A549 (cell line): ENCODE results near the gene SCNN1B. TPM values are rescaled to one million over a fixed set of nuclear protein-coding genes. Genes with fewer than 3 reads are reported as not detected.

Experiments
- ATAC-seq, 2 experiments: fragments of 200-7000 bp in 1 of 2; fragments of >200 bp in 1 of 2; cut with Nextera tagmentation in 1 of 2; cut with Tn5 transposase in 1 of 2; 3 replicates each; pipeline versions ENCODE4 v1.8.0 to v1.9.1; 2018 to 2020; ENCODE audit warnings: mild to moderate bottlenecking in 1 of 2, moderate library complexity in 1 of 2
- CTCF ChIA-PET: fragments of 300-600 bp; sonication (Branson Sonifier 250); formaldehyde crosslinking; extraction: SDS; loops from one replicate; lab custom pipeline; 2021; ENCODE audit warnings: antibody characterized with exemption, inconsistent platforms; lab: Yijun Ruan, JAX
- POLR2A ChIA-PET: fragments of 350-600 bp; formaldehyde crosslinking; extraction: SDS; loops from one replicate; lab custom pipeline; 2021; ENCODE audit warnings: antibody characterized with exemption, inconsistent platforms; lab: Yijun Ruan, JAX
- DNase-seq, 2 experiments: peaks; one replicate each; pipeline versions ENCODE4 v3.0.0 to v3.0.0-alpha.2; 2011 to 2016; ENCODE audit warnings: low read depth in 1 of 2, low spot score in 1 of 2
- FAIRE-seq: peaks from 2 replicates; lab custom pipeline; 2011; peaks lifted over from hg19 to GRCh38; lab: Jason Lieb, UNC
- H3K27ac ChIP-seq, 2 experiments: fragments of >200 bp; sonication (Bioruptor Twin); formaldehyde crosslinking; 3 replicates each; pipeline ENCODE4 v1.5.1; 2016 to 2017
- H3K4me1 ChIP-seq: fragments of >200 bp; sonication (Bioruptor Twin); formaldehyde crosslinking; 3 replicates; pipeline ENCODE4 v1.6.1; 2016
- H3K4me2 ChIP-seq: fragments of >200 bp; sonication (Bioruptor Twin); formaldehyde crosslinking; 3 replicates; pipeline ENCODE4 v1.6.1; 2016
- H3K4me3 ChIP-seq: fragments of >200 bp; sonication (Bioruptor Twin); formaldehyde crosslinking; 3 replicates; pipeline ENCODE4 v1.5.1; 2016
- H3K9me3 ChIP-seq: fragments of >200 bp; sonication (Bioruptor Twin); formaldehyde crosslinking; 3 replicates; pipeline ENCODE4 v1.6.1; 2016
- CEBPB ChIP-seq, 2 experiments: fragments of >200 bp in 1 of 2; sonication (Bioruptor Twin) in 1 of 2; formaldehyde crosslinking in 1 of 2; IDR thresholded peaks; 2 replicates each; pipeline ENCODE4 v1.6.1; 2012 to 2016
- CHD2 ChIP-seq: fragments of 150-350 bp; IDR thresholded peaks from 2 replicates; pipeline ENCODE4 v1.6.1; 2014; ENCODE audit warnings: low read length; ENCODE audit not compliant: partially characterized antibody
- CHD4 ChIP-seq: fragments of 200-600 bp; sonication (generic); IDR thresholded peaks from 2 replicates; pipeline ENCODE4 v1.6.1; 2016; ENCODE audit warnings: antibody characterized with exemption, mild to moderate bottlenecking, borderline replicate concordance
- FOSB ChIP-seq: fragments of 250-450 bp; sonication (Bioruptor Pico); IDR thresholded peaks from 2 replicates; pipeline ENCODE4 v1.5.0; 2020; ENCODE audit warnings: mild to moderate bottlenecking, moderate library complexity
- FOSL2 ChIP-seq, 2 experiments: fragments of 450-650 bp in 1 of 2; fragments of >200 bp in 1 of 2; sonication (Bioruptor Twin) in 1 of 2; formaldehyde crosslinking; IDR thresholded peaks; 2 replicates each; pipeline versions ENCODE4 v1.5.0 to v1.6.1; 2016 to 2020; ENCODE audit warnings: mild to moderate bottlenecking in 1 of 2, moderate library complexity in 1 of 2
- FOXS1 ChIP-seq: fragments of 250-450 bp; sonication (Bioruptor Pico); IDR thresholded peaks from 2 replicates; pipeline ENCODE4 v1.5.0; 2020; ENCODE audit warnings: mild to moderate bottlenecking, moderate library complexity
- HDAC2 ChIP-seq: fragments of 200-600 bp; sonication (generic); IDR thresholded peaks from 2 replicates; pipeline ENCODE4 v1.6.1; 2016
- HOXA7 ChIP-seq: fragments of 250-450 bp; sonication (Bioruptor Pico); IDR thresholded peaks from 2 replicates; pipeline ENCODE4 v1.5.0; 2020; ENCODE audit warnings: mild to moderate bottlenecking, moderate library complexity
- HOXB5 ChIP-seq: fragments of 250-450 bp; sonication (Bioruptor Pico); IDR thresholded peaks from 2 replicates; pipeline ENCODE4 v1.5.0; 2020; ENCODE audit warnings: mild to moderate bottlenecking, moderate library complexity
- JUN ChIP-seq, 2 experiments: fragments of >200 bp; sonication (Bioruptor Twin); formaldehyde crosslinking; IDR thresholded peaks; 2 replicates in 1 of 2; 3 replicates in 1 of 2; pipeline ENCODE4 v1.6.1; 2016 to 2017
- JUNB ChIP-seq: fragments of >200 bp; sonication (Bioruptor Twin); formaldehyde crosslinking; IDR thresholded peaks from 2 replicates; pipeline ENCODE4 v1.6.1; 2016
- MAFK ChIP-seq: fragments of 450-650 bp; IDR thresholded peaks from 2 replicates; pipeline ENCODE4 v1.6.1; 2014; ENCODE audit not compliant: partially characterized antibody
- MYC ChIP-seq: IDR thresholded peaks from 2 replicates; pipeline ENCODE4 v1.6.1; 2012; ENCODE audit warnings: mild to moderate bottlenecking, inconsistent platforms, low read length, improper control_type of control experiment, borderline replicate concordance
- POLR2A ChIP-seq: IDR thresholded peaks from 2 replicates; pipeline ENCODE4 v1.6.1; 2012; ENCODE audit warnings: mild to moderate bottlenecking, low read length
- RAD21 ChIP-seq, 2 experiments: fragments of >200 bp in 1 of 2; sonication (Bioruptor Twin) in 1 of 2; formaldehyde crosslinking in 1 of 2; IDR thresholded peaks in 1 of 2; conservative IDR thresholded peaks in 1 of 2; 2 replicates in 1 of 2; 3 replicates in 1 of 2; pipeline ENCODE4 v1.6.1; 2012 to 2018; ENCODE audit warnings: inconsistent platforms in 1 of 2
- RARB ChIP-seq: fragments of 250-450 bp; sonication (Bioruptor Pico); IDR thresholded peaks from 2 replicates; pipeline ENCODE4 v1.8.0; 2021; ENCODE audit warnings: mild to moderate bottlenecking, moderate library complexity
- RNF2 ChIP-seq: fragments of 200-600 bp; sonication (generic); IDR thresholded peaks from 2 replicates; pipeline ENCODE4 v1.6.1; 2016; ENCODE audit warnings: low read depth, mild to moderate bottlenecking, antibody characterized with exemption, moderate library complexity, borderline replicate concordance
- SMC3 ChIP-seq: fragments of >200 bp; sonication (Bioruptor Twin); formaldehyde crosslinking; IDR thresholded peaks from 3 replicates; pipeline ENCODE4 v1.6.1; 2018; ENCODE audit warnings: inconsistent platforms
- SREBF2 ChIP-seq: fragments of 450-650 bp; IDR thresholded peaks from 2 replicates; pipeline ENCODE4 v1.6.1; 2014; ENCODE audit warnings: mild to moderate bottlenecking, moderate library complexity
- TP53 ChIP-seq: fragments of 250-450 bp; sonication (Bioruptor Pico); IDR thresholded peaks from 2 replicates; pipeline ENCODE4 v1.5.0; 2021; ENCODE audit warnings: mild to moderate bottlenecking, moderate library complexity
- ZNF302 ChIP-seq: fragments of 250-450 bp; sonication (Bioruptor Pico); IDR thresholded peaks from 2 replicates; pipeline ENCODE4 v1.9.0; 2021; ENCODE audit warnings: inconsistent platforms, mild to moderate bottlenecking, moderate library complexity
- WGBS: methylation state at CpG from one replicate; pipeline ENCODE4 v1.1.6; 2017; ENCODE audit errors: missing lambda C conversion rate; 5-methylcytosine and 5-hydroxymethylcytosine counted together
- polyA plus RNA-seq, 4 experiments: library from polyadenylated mRNA; depleted of rRNA in 3 of 4; stranded (reverse); fragments of >200 nt; fragmentation: RNase III in 1 of 4; extraction: RNeasy Plus Mini Kit Qiagen cat#74134 plus additional on column Dnase treatment in 1 of 4; gene quantifications; 2 replicates in 3 of 4; 3 replicates in 1 of 4; pipeline ENCODE4 v1.2.3, GENCODE V29; 2011 to 2017
- TF ChIP-seq, protein P1 (sequence below): IDR thresholded peaks from 2 replicates; pipeline ENCODE4 v1.6.1; 2012; ENCODE audit warnings: low read depth, borderline replicate concordance
- TF ChIP-seq, protein P2 (sequence below): fragments of >200 bp; sonication (Bioruptor Twin); formaldehyde crosslinking; IDR thresholded peaks from 2 replicates; pipeline ENCODE4 v1.6.1; 2016
- TF ChIP-seq, protein P3 (sequence below): fragments of >200 bp; sonication (Bioruptor Twin); formaldehyde crosslinking; IDR thresholded peaks from 3 replicates; pipeline ENCODE4 v1.6.1; 2016
- TF ChIP-seq, protein P4 (sequence below): IDR thresholded peaks from 2 replicates; pipeline ENCODE4 v1.6.1; 2012

The SCNN1B gene
- polyA plus RNA-seq, 2 of the 4 experiments (the other 2 are of a cell fraction), result 0.25 TPM; not detected in 1

DNA sequence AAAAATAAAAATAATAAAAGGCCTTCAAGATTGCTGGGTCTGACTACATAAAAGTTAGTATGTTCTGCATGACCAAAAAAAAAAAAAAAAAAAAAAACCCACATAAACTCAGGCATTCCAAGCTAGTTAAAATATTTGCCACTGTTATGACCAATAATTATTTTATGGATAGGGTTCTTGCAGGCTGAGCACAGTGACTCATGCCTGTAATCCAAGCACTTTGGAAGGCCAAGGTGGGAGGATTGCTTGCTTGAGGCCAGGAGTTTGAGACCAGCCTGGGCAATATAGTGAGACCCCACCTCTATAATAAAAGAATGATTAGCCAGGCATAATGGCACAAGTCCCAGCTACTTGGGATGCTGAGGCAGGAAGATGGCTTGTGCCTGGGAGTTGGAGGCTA lies 8.1 kb downstream of the SCNN1B start:
- Histone ChIP-seq H3K4me3 (no peak overlapping the region), H3K9me3 (no peaks in the 10 kb centered on the region), H3K4me1 (no peaks in the 10 kb centered on the region), H3K4me2 (no peak overlapping the region), H3K27ac (no peak overlapping the region)
- POLR2A ChIA-PET, result no interaction called here
- TF ChIP-seq FOSL2 (IDR thresholded peaks at IDR 0.05), result no peak
- TF ChIP-seq FOSL2 (CRISPR knock-in tag; IDR thresholded peaks at IDR 0.05), result no peak
- TF ChIP-seq MAFK, result no peak
- no peak for TF ChIP-seq JUNB
- no peak for TF ChIP-seq CHD2
- TF ChIP-seq, protein P1, sequence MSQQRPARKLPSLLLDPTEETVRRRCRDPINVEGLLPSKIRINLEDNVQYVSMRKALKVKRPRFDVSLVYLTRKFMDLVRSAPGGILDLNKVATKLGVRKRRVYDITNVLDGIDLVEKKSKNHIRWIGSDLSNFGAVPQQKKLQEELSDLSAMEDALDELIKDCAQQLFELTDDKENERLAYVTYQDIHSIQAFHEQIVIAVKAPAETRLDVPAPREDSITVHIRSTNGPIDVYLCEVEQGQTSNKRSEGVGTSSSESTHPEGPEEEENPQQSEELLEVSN, result no peak
- no peak for TF ChIP-seq POLR2A
- TF ChIP-seq CEBPB (IDR thresholded peaks at IDR 0.05), result no peak
- TF ChIP-seq RAD21 (conservative IDR thresholded peaks at IDR 0.05 in 1 of 2, IDR thresholded peaks at IDR 0.05 in 1 of 2), result no peak
- no peak for TF ChIP-seq HDAC2
- TF ChIP-seq HOXB5 (CRISPR knock-in tag), result no peak
- TF ChIP-seq, protein P2, sequence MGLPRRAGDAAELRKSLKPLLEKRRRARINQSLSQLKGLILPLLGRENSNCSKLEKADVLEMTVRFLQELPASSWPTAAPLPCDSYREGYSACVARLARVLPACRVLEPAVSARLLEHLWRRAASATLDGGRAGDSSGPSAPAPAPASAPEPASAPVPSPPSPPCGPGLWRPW, result no peak
- no peak for TF ChIP-seq RNF2
- FAIRE-seq (no peak), ATAC-seq (no peak), DNase-seq (no peak)
- CTCF ChIA-PET, result interaction anchor here (0.5 to 1.4 kb wide), 2 partner anchors 24 to 189 kb away, joined by 3 to 4 read pairs; no protein-coding TSS in a partner anchor

DNA sequence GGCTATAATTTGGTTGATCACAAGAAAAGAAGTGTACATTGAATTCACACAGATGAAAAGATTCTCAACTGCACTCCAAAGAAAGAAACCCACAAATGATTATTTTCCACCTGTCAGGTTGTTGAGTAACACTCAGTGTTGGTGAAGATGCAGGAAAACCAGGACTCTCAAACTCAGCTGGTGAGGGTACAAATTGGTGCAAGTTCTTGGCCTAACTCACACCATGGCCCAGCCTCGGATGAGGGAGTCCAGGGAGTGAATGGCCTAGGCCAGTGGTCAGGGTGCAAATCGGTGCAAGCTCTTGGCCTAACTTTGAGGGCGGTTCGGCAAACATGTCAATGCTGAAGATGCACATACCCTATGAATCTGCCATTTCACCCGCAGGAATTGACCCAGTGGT lies 8.6 kb downstream of the SCNN1B start:
- DNase-seq (no peak), FAIRE-seq (no peak), ATAC-seq (no peak)
- Histone ChIP-seq H3K9me3 (no peaks in the 10 kb centered on the region), H3K4me2 (no peak overlapping the region), H3K27ac (no peak overlapping the region), H3K4me3 (no peak overlapping the region), H3K4me1 (no peaks in the 10 kb centered on the region)
- WGBS, result 77% methylated on average over 5 of the region's 5 CpGs
- CTCF ChIA-PET, result interaction anchor here (1.0 kb wide), 1 partner anchor 48 kb away, joined by 3 read pairs; no protein-coding TSS in a partner anchor
- POLR2A ChIA-PET, result no interaction called here
- TF ChIP-seq TP53, result no peak
- TF ChIP-seq, protein P3, sequence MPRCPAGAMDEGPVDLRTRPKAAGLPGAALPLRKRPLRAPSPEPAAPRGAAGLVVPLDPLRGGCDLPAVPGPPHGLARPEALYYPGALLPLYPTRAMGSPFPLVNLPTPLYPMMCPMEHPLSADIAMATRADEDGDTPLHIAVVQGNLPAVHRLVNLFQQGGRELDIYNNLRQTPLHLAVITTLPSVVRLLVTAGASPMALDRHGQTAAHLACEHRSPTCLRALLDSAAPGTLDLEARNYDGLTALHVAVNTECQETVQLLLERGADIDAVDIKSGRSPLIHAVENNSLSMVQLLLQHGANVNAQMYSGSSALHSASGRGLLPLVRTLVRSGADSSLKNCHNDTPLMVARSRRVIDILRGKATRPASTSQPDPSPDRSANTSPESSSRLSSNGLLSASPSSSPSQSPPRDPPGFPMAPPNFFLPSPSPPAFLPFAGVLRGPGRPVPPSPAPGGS, result no peak
- TF ChIP-seq, protein P4, sequence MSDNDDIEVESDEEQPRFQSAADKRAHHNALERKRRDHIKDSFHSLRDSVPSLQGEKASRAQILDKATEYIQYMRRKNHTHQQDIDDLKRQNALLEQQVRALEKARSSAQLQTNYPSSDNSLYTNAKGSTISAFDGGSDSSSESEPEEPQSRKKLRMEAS, result no peak
- no peak for TF ChIP-seq HOXA7 (CRISPR knock-in tag)
- TF ChIP-seq MYC, result no peak
- no peak for TF ChIP-seq CHD4

DNA sequence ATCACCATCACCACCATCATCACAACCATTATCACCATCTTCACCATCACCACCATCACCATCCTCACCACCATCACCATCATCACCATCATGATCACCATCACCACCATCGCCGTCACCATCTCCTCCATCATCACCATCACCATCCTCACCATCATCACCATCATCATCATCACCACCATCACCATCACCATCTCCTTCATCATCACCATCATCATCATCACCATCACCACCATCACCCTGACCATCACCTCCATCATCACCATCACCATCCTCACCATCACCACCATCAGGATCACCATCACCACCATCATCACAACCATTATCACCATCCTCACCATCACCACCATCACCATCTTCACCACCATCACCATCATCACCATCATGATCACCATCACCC lies 14.1 kb downstream of the SCNN1B start:
- no peak for FAIRE-seq
- 98% methylated on average over 2 of the region's 2 CpGs for WGBS
- H3K4me1 ChIP-seq, result peaks cover 6% of the 10 kb centered on the region; the same call in 1 of the 3 replicates
- H3K27ac ChIP-seq, result no peak overlapping the region
- no peak for DNase-seq
- H3K4me3 ChIP-seq, result no peak overlapping the region
- no peak overlapping the region for H3K4me2 ChIP-seq
- ATAC-seq, result no peak
- POLR2A ChIA-PET, result no interaction called here
- TF ChIP-seq SMC3 (no peak), SREBF2 (no peak), JUN (IDR thresholded peaks at IDR 0.05) (no peak), RARB (CRISPR knock-in tag) (no peak), ZNF302 (CRISPR knock-in tag) (no peak), JUNB (no peak), HOXB5 (CRISPR knock-in tag) (no peak), FOXS1 (CRISPR knock-in tag) (no peak), FOSB (no peak)
- TF ChIP-seq, protein P2, result no peak
- TF ChIP-seq, all 56 proteins: peak for 0
- CTCF ChIA-PET, result no interaction called here
- no peaks in the 10 kb centered on the region for H3K9me3 ChIP-seq
